Fibroblast of skin of back (primary cell): ENCODE measurements around the gene GYPB.
A peak's percentile ranks its signal among the peaks of the same experiment; 100 is the strongest.
"Not testable (repeated sequence)": the region's sequence is repeated elsewhere in the genome, so short reads cannot be mapped to it uniquely, and the experiment has no call there.

Experiments
- DNase-seq: peaks from one replicate; pipeline ENCODE4 v3.0.0-alpha.2; 2013

GYPB gene

GRCh38 chr4:144008602-144009001 lies 10.6 kb downstream of the GYPB start:
- not testable (repeated sequence) for DNase-seq

GRCh38 chr4:144007960-144008359 lies 11.2 kb downstream of the GYPB start:
- not testable (repeated sequence) for DNase-seq

GRCh38 chr4:144006200-144006803 lies 12.9 kb downstream of the GYPB start:
- peak; percentile 17 for DNase-seq

- not testable (repeated sequence) for DNase-seq
Observed at GRCh38 chr4:144005558-144005953, 13.6 kb downstream of the GYPB start.

GRCh38 chr4:144004868-144005557 lies 14.2 kb downstream of the GYPB start:
- peak; percentile 71 for DNase-seq

GRCh38 chr4:144003890-144004265 lies 15.3 kb downstream of the GYPB start:
- not testable (repeated sequence) for DNase-seq

GRCh38 chr4:144003205-144003889 lies 15.8 kb downstream of the GYPB start:
- not testable (repeated sequence) for DNase-seq

GRCh38 chr4:144000331-144000995 lies 18.7 kb downstream of the GYPB start:
- not testable (repeated sequence) for DNase-seq

GRCh38 chr4:143996193-143996592 lies 23.0 kb downstream of the GYPB start:
- not testable (repeated sequence) for DNase-seq

- not testable (repeated sequence) for DNase-seq
Observed at GRCh38 chr4:143991761-143992160, 27.4 kb downstream of the GYPB start.

GRCh38 chr4:143990717-143991116 lies 28.5 kb downstream of the GYPB start:
- not testable (repeated sequence) for DNase-seq

GRCh38 chr4:143986180-143986579 lies 33.0 kb downstream of the GYPB start:
- DNase-seq: no peak

- not testable (repeated sequence) for DNase-seq
Observed at GRCh38 chr4:143980776-143981175, 38.4 kb downstream of the GYPB start.

GRCh38 chr4:143975527-143975926 lies 43.7 kb downstream of the GYPB start:
- not testable (repeated sequence) for DNase-seq

- DNase-seq: not testable (repeated sequence)
Observed at GRCh38 chr4:143974021-143974420, 45.2 kb downstream of the GYPB start.

- DNase-seq: no peak
Observed at GRCh38 chr4:143961075-143961474, 58.1 kb downstream of the GYPB start.

GRCh38 chr4:143955306-143955705 lies 63.9 kb downstream of the GYPB start:
- not testable (repeated sequence) for DNase-seq

- DNase-seq: not testable (repeated sequence)
Observed at GRCh38 chr4:143951458-143951972, 67.7 kb downstream of the GYPB start.

GRCh38 chr4:143950967-143951366 lies 68.2 kb downstream of the GYPB start:
- not testable (repeated sequence) for DNase-seq

- not testable (repeated sequence) for DNase-seq
Observed at GRCh38 chr4:143950185-143950584, 69.0 kb downstream of the GYPB start.

- not testable (repeated sequence) for DNase-seq
Observed at GRCh38 chr4:143947493-143947892, 71.7 kb downstream of the GYPB start.
